Right lobe of liver (tissue), 6 donors: Measurements from ENCODE around the gene GBE1. TPM values are rescaled to one million over a fixed set of nuclear protein-coding genes. Genes with fewer than 3 reads are reported as not detected.
A peak's percentile ranks its signal among the peaks of the same experiment; 100 is the strongest.

Experiments
- ATAC-seq, 4 donors: fragments of 200-7000 bp; cut with Tn5 transposase; one replicate each; pipeline ENCODE4 v1.9.1; 2020; ENCODE audit warnings: mild to moderate bottlenecking in 4 of 4, moderate library complexity in 4 of 4
- DNase-seq, 3 donors: peaks; one replicate each; pipeline ENCODE4 v3.0.0-alpha.2; 2020
- H3K27ac ChIP-seq, 3 donors: fragments of 200-600 bp; one replicate each; pipeline ENCODE4 v1.8.0; 2022
- H3K27me3 ChIP-seq, 2 donors: fragments of 200-600 bp; one replicate each; pipeline ENCODE4 v1.8.0; 2022
- H3K36me3 ChIP-seq, 4 donors: fragments of 200-600 bp; sonication (generic) in 1 of 4; one replicate each; pipeline versions ENCODE4 v1.5.1 to v1.8.0; 2017 to 2022; ENCODE audit warnings: control low read depth in 1 of 4
- H3K4me1 ChIP-seq, 4 donors: fragments of 200-600 bp; sonication (generic) in 1 of 4; one replicate each; pipeline versions ENCODE4 v1.5.1 to v1.8.0; 2017 to 2022; ENCODE audit warnings: control low read depth in 1 of 4
- H3K4me3 ChIP-seq, 3 donors: fragments of 200-600 bp; one replicate each; pipeline ENCODE4 v1.8.0; 2022
- H3K9me3 ChIP-seq, 4 donors: fragments of 200-600 bp; sonication (generic) in 1 of 4; one replicate each; pipeline versions ENCODE4 v1.5.1 to v1.8.0; 2017 to 2022; ENCODE audit warnings: control low read depth in 1 of 4
- CTCF ChIP-seq, 4 donors: fragments of 200-600 bp in 3 of 4; fragments of 450-650 bp in 1 of 4; IDR thresholded peaks; one replicate each; pipeline versions ENCODE4 v1.5.1 to v1.8.0; 2016 to 2022; ENCODE audit warnings: antibody characterized with exemption in 4 of 4, mild to moderate bottlenecking in 2 of 4
- POLR2A ChIP-seq: fragments of 450-650 bp; IDR thresholded peaks from one replicate; pipeline ENCODE4 v1.6.1; 2017; ENCODE audit warnings: antibody characterized with exemption, mild to moderate bottlenecking
- WGBS: methylation state at CpG from one replicate; pipeline ENCODE4 v1.1.6; 2018; ENCODE audit warnings: low coverage, low lambda C conversion rate; ENCODE audit not compliant: insufficient coverage; ENCODE audit errors: missing lambda C conversion rate; 5-methylcytosine and 5-hydroxymethylcytosine counted together
- intact Hi-C, 2 donors: fragments of 100-400 bp; cut with DNase I; formaldehyde crosslinking; loops; one replicate each; pipeline versions ENCODE4 v1.11.2 to v1.14.1; 2022
- total RNA-seq, 6 experiments: library from RNA; depleted of rRNA in 2 of 6; stranded (reverse); fragments of >200 nt in 2 of 6; fragmentation: NEBNext Ultra II Directional in 3 of 6; extraction: Animal tissue kit (Norgen Biotek cat#: 25700) in 3 of 6; gene quantifications; one replicate each; pipeline versions ENCODE4 v1.1.0 to v1.2.4, GENCODE V29; 2016 to 2023
- donor health status: DM: no; HTN: yes; CAD: no.
- donor health status: DM: no; HTN: no; CAD: no.
- donor health status: DM: no; HTN: no; CAD: no.
- donor health status: DM: no; HTN: yes; CAD: no.
- donor health status: DM: no; HTN: yes; CAD: no.

Gene GBE1
- total RNA-seq, 6 experiments from 2014 or later = 27.3 to 66.0 (median 57.3) TPM

DNA sequence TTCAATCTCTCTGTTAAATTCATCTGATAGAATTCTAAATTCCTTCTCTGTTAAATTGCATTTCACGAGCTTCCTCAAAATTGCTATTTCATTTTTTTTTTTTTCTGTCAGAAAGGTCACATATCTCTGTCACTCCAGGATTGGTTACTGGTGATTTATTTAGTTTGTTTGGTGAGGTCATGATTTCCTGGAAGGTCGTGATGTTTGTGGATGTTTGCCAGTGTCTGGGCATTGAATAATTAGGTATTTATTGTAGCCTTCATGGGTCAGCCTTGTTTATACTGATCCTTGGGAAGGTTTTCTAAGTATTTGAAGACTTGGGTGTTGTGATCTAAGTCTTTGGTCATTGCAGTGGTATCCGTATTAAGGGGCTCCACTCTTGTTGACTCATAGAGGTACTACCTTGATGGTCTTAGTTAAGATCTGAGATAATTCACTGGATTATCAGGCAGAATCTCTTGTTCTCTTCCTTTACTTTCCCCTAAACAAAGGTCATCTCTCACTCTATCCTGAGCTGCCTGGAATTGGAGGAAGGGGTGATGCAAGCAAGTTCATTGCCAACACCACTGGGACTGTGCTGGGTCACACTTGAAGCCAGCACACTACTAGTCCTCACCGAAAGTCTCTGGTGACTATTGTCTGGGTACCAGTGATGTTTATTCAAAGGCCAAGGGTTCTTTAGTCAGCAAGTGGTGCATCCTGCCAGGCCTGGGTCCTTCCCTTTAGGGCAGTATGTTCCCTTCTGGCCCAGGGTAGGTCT lies 231.1 kb downstream of the GBE1 start:
- ATAC-seq (peak; percentile 62 to 81 (median 70)), DNase-seq (peak in 1 of 3 donors; percentile 24)
- H3K4me3 ChIP-seq = no peak overlapping the region
- intact Hi-C loops = no loop called here
- H3K27ac ChIP-seq = peak overlapping the region; percentile 8 to 64 (median 32)
- no peak for TF ChIP-seq POLR2A
- no peak for TF ChIP-seq CTCF (IDR thresholded peaks at IDR 0.05)
- 60% methylated on average over 4 of the region's 4 CpGs for WGBS
- H3K36me3 ChIP-seq = peaks cover 0 to 4% (median 1%) of the 10 kb centered on the region in 4 donors
- H3K9me3 ChIP-seq = no peaks in the 10 kb centered on the region
- peaks cover 0 to 26% (median 7%) of the 10 kb centered on the region in 4 donors for H3K4me1 ChIP-seq
- no peaks in the 10 kb centered on the region for H3K27me3 ChIP-seq

DNA sequence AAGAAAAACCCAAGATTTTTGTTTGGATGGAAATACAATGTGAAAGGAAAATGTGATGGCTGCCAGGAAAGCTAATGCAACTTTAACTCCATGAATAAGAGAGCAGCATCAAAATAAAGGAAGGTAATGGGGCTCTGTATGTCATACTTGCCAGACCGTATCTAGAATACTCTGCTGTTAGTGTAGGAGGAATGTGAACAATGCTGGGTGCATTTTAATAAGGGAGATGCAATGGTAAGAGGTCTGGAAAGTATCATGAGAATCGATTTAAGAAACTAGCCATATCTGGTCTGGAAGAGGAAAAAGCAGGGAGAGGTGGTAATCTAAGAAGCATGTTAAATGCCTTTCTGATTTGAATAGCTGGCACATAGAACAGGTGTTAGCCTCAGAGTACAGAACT lies 239.6 kb downstream of the GBE1 start:
- Histone ChIP-seq H3K36me3 (no peaks in the 10 kb centered on the region), H3K4me1 (no peaks in the 10 kb centered on the region), H3K27ac (no peak overlapping the region), H3K4me3 (no peak overlapping the region), H3K27me3 (no peaks in the 10 kb centered on the region), H3K9me3 (no peaks in the 10 kb centered on the region)
- ATAC-seq (no peak), DNase-seq (no peak)
- intact Hi-C loops = no loop called here
- WGBS = 94% methylated on average over 2 of the region's 2 CpGs
- TF ChIP-seq CTCF (IDR thresholded peaks at IDR 0.05) = no peak
- no peak for TF ChIP-seq POLR2A

- no peaks in the 10 kb centered on the region for H3K4me1 ChIP-seq
- DNase-seq (no peak), ATAC-seq (no peak)
- no peaks in the 10 kb centered on the region for H3K9me3 ChIP-seq
- TF ChIP-seq CTCF (IDR thresholded peaks at IDR 0.05) = no peak
- no peak for TF ChIP-seq POLR2A
- intact Hi-C loops = no loop called here
- no peaks in the 10 kb centered on the region for H3K36me3 ChIP-seq
- H3K27ac ChIP-seq = no peak overlapping the region
- no peaks in the 10 kb centered on the region for H3K27me3 ChIP-seq
- no peak overlapping the region for H3K4me3 ChIP-seq
These were observed 242.5 kb downstream of the GBE1 start for GRCh38 chr3:81518945-81519344.

GRCh38 chr3:81516042-81516441 lies 245.4 kb downstream of the GBE1 start:
- no peak for ATAC-seq
- Histone ChIP-seq H3K4me3 (no peak overlapping the region), H3K9me3 (no peaks in the 10 kb centered on the region), H3K4me1 (no peaks in the 10 kb centered on the region), H3K27me3 (no peaks in the 10 kb centered on the region), H3K36me3 (no peaks in the 10 kb centered on the region), H3K27ac (no peak overlapping the region)
- WGBS = 71% methylated on average over 1 of the region's 1 CpG
- TF ChIP-seq CTCF (IDR thresholded peaks at IDR 0.05) (no peak), POLR2A (no peak)
- DNase-seq = no peak
- intact Hi-C loops = no loop called here
